K562 (cell line): Measurements from ENCODE around the gene ATP9A. TPM values are rescaled to one million over a fixed set of nuclear protein-coding genes. Genes with fewer than 3 reads are reported as not detected.
A peak's percentile ranks its signal among the peaks of the same experiment; 100 is the strongest.
"Not testable (repeated sequence)": the region's sequence is repeated elsewhere in the genome, so short reads cannot be mapped to it uniquely, and the experiment has no call there.

Experiments
- ATAC-seq: fragments of 200-7000 bp; cut with Tn5 transposase; 3 replicates; pipeline ENCODE4 v1.9.1; 2020; ENCODE audit warnings: moderate library complexity
- Bru-seq: library from RNA; stranded (reverse); fragments of 400-500 nt; gene quantifications from one replicate; lab custom pipeline; 2021; lab: Mats Ljungman, UMichigan
- BruChase-seq, 2 experiments: library from RNA; stranded (reverse); fragments of 400-500 nt; gene quantifications; one replicate each; lab custom pipeline; 2021; lab: Mats Ljungman, UMichigan
- BruUV-seq: library from RNA; stranded (reverse); fragments of 400-500 nt; replicated peaks from 2 replicates; lab custom pipeline; 2021; lab: Mats Ljungman, UMichigan
- CTCF ChIA-PET: fragments of 300-600 bp; formaldehyde crosslinking; extraction: SDS; loops from one replicate; lab custom pipeline; 2021; ENCODE audit warnings: low intra/inter-chr PET ratio; lab: Yijun Ruan, JAX
- POLR2A ChIA-PET: fragments of 300-600, 350-650 bp; sonication (Branson Sonifier 250); formaldehyde crosslinking; extraction: SDS; loops from one replicate; lab custom pipeline; 2021; ENCODE audit warnings: antibody characterized with exemption, inconsistent platforms; lab: Yijun Ruan, JAX
- DNase-seq, 4 experiments: peaks; one replicate each; pipeline versions ENCODE4 v3.0.0 to v3.0.0-alpha.2; 2011 to 2018; ENCODE audit warnings: low spot score in 3 of 4, mixed read lengths in 3 of 4; ENCODE audit errors: extremely low read depth in 1 of 4
- FAIRE-seq: peaks from 2 replicates; lab custom pipeline; 2011; peaks lifted over from hg19 to GRCh38; lab: Jason Lieb, UNC
- H2AFZ ChIP-seq: 2 replicates; pipeline ENCODE4 v1.6.0; 2011; ENCODE audit warnings: low read depth, low read length, control low read depth, inconsistent platforms
- H3K27ac ChIP-seq: fragments of 200-600 bp; 3 replicates; pipeline ENCODE4 v1.8.0; 2011; ENCODE audit warnings: low read depth, mild to moderate bottlenecking, control low read depth, inconsistent platforms, low read length, moderate library complexity, mixed read lengths; ENCODE audit errors: extremely low read depth
- H3K27me3 ChIP-seq, 2 experiments: fragments of 300-600 bp in 1 of 2; 2 replicates in 1 of 2; 3 replicates in 1 of 2; pipeline versions ENCODE4 v1.6.0 to v1.8.0; 2011; ENCODE audit warnings: inconsistent platforms in 2 of 2, low read length in 2 of 2, mild to moderate bottlenecking in 1 of 2, mixed read lengths in 1 of 2, moderate library complexity in 1 of 2; ENCODE audit not compliant: control insufficient read depth in 2 of 2, insufficient read depth in 2 of 2
- H3K36me3 ChIP-seq: fragments of 300-600 bp; 3 replicates; pipeline ENCODE4 v1.8.0; 2011; ENCODE audit warnings: mild to moderate bottlenecking, low read length, inconsistent platforms; ENCODE audit not compliant: control insufficient read depth, insufficient read depth
- H3K4me1 ChIP-seq, 2 experiments: fragments of 200-600 bp in 1 of 2; replicated peaks in 1 of 2; 2 replicates in 1 of 2; 3 replicates in 1 of 2; pipeline versions ENCODE4 v1.5.1 to v1.8.0; 2011; ENCODE audit warnings: inconsistent platforms in 2 of 2, low read length in 2 of 2, mild to moderate bottlenecking in 1 of 2, mixed read lengths in 1 of 2, moderate library complexity in 1 of 2; ENCODE audit not compliant: control insufficient read depth in 2 of 2, insufficient read depth in 2 of 2
- H3K4me2 ChIP-seq: 2 replicates; pipeline ENCODE4 v1.6.1; 2011; ENCODE audit warnings: low read length, control low read depth, inconsistent platforms, mixed read lengths; ENCODE audit not compliant: insufficient read depth
- H3K4me3 ChIP-seq: fragments of 200-600 bp; sonication (generic), shearing (Covaris generic); 2 replicates; pipeline ENCODE4 v1.5.1; 2016; ENCODE audit warnings: control low read depth, inconsistent platforms
- H3K79me2 ChIP-seq: fragments of 200-600 bp; 3 replicates; pipeline ENCODE4 v1.8.0; 2011; ENCODE audit warnings: low read length, inconsistent platforms; ENCODE audit not compliant: control insufficient read depth, insufficient read depth
- H3K9ac ChIP-seq, 2 experiments: 2 replicates each; pipeline versions ENCODE4 v1.6.0 to v1.6.1; 2011; ENCODE audit warnings: low read depth in 2 of 2, low read length in 2 of 2, control low read depth in 1 of 2, inconsistent platforms in 1 of 2, mild to moderate bottlenecking in 1 of 2, mixed read lengths in 1 of 2; ENCODE audit not compliant: insufficient read depth in 1 of 2
- H3K9me1 ChIP-seq: one replicate; pipeline ENCODE4 v1.6.0; 2011; ENCODE audit warnings: inconsistent platforms, mild to moderate bottlenecking, low read length, moderate library complexity; ENCODE audit not compliant: control insufficient read depth, insufficient read depth
- H3K9me3 ChIP-seq: replicated peaks from 2 replicates; pipeline ENCODE4 v1.5.1; 2011; ENCODE audit warnings: low read depth, low read length, inconsistent platforms; ENCODE audit not compliant: control insufficient read depth, insufficient read depth
- H4K20me1 ChIP-seq: replicated peaks from 2 replicates; pipeline ENCODE4 v1.6.1; 2011; ENCODE audit warnings: low read length, inconsistent platforms, mixed read lengths; ENCODE audit not compliant: control insufficient read depth, insufficient read depth
- FUS ChIP-seq: fragments of 200-400 bp; formaldehyde crosslinking; optimal IDR thresholded peaks from 2 replicates; pipeline ENCODE3; 2017; ENCODE audit warnings: low read depth, low read length
- PHF8 ChIP-seq: fragments of 200-600 bp; sonication (generic); IDR thresholded peaks from 2 replicates; pipeline ENCODE4 v1.6.1; 2012; ENCODE audit warnings: mixed run types, mild to moderate bottlenecking, inconsistent platforms, low read length, moderate library complexity, borderline replicate concordance
- WGBS: fragments of 100-300 bp; shearing (Covaris generic); methylation state at CpG from one replicate; pipeline ENCODE4 v1.1.6; 2016; ENCODE audit warnings: low coverage, mixed read lengths; ENCODE audit not compliant: insufficient coverage; ENCODE audit errors: missing lambda C conversion rate; 5-methylcytosine and 5-hydroxymethylcytosine counted together
- in situ Hi-C: fragments of 300-500 bp; cut with MboI; formaldehyde crosslinking; loops from 4 replicates; pipeline ENCODE4 v1.15.0; 2018; ENCODE audit warnings: inconsistent platforms, mixed read lengths
- intact Hi-C: fragments of 100-400 bp; cut with micrococcal nuclease; formaldehyde crosslinking; loops from 2 replicates; pipeline ENCODE4 v1.14.2; 2022
- long read RNA-seq, 3 experiments: library from polyadenylated mRNA in 2 of 3; library from RNA in 1 of 3; unstranded in 2 of 3; stranded (forward) in 1 of 3; transcript quantifications; one replicate each; pipeline ENCODE4 v2.0.0, GENCODE V29; 2019 to 2022
- polyA minus RNA-seq, 3 experiments: library from RNA; depleted of rRNA, polyadenylated mRNA; stranded (reverse); fragments of >200 nt; gene quantifications; 2 replicates each; pipeline ENCODE4 v1.2.3, GENCODE V29; 2011
- polyA plus RNA-seq, 8 experiments: library from polyadenylated mRNA; depleted of rRNA in 4 of 8; stranded (reverse) in 5 of 8; unstranded in 3 of 8; fragments of >200 nt; fragmentation: Nextera tagmentation in 2 of 8; fragmentation: Illumina TruSeq in 1 of 8; extraction: Ambion mirVana in 2 of 8; extraction: Trizol in 1 of 8; gene quantifications; 2 replicates each; pipeline versions ENCODE4 v1.2.1 to v1.2.3, GENCODE V29; 2011 to 2014; ENCODE audit warnings: inconsistent platforms in 1 of 8, missing spikeins in 1 of 8
- total RNA-seq, 7 experiments: library from RNA; depleted of rRNA in 6 of 7; stranded (reverse); fragments of >200 nt in 6 of 7; fragmentation: Illumina TruSeq in 2 of 7; extraction: Trizol in 2 of 7; gene quantifications; 2 replicates each; pipeline versions ENCODE4 v1.2.1 to v1.2.3, GENCODE V29; 2011 to 2021; ENCODE audit warnings: low replicate concordance in 1 of 7

Gene ATP9A, protein sequence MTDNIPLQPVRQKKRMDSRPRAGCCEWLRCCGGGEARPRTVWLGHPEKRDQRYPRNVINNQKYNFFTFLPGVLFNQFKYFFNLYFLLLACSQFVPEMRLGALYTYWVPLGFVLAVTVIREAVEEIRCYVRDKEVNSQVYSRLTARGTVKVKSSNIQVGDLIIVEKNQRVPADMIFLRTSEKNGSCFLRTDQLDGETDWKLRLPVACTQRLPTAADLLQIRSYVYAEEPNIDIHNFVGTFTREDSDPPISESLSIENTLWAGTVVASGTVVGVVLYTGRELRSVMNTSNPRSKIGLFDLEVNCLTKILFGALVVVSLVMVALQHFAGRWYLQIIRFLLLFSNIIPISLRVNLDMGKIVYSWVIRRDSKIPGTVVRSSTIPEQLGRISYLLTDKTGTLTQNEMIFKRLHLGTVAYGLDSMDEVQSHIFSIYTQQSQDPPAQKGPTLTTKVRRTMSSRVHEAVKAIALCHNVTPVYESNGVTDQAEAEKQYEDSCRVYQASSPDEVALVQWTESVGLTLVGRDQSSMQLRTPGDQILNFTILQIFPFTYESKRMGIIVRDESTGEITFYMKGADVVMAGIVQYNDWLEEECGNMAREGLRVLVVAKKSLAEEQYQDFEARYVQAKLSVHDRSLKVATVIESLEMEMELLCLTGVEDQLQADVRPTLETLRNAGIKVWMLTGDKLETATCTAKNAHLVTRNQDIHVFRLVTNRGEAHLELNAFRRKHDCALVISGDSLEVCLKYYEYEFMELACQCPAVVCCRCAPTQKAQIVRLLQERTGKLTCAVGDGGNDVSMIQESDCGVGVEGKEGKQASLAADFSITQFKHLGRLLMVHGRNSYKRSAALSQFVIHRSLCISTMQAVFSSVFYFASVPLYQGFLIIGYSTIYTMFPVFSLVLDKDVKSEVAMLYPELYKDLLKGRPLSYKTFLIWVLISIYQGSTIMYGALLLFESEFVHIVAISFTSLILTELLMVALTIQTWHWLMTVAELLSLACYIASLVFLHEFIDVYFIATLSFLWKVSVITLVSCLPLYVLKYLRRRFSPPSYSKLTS
- total RNA-seq (2011; cell fraction: chromatin; rRNA removed; ENCODE audit: low replicate concordance), result 0.12 and 0.28 TPM in 2 replicates
- total RNA-seq (2011; cell fraction: nucleolus; rRNA removed), result 0.13 and 0.17 TPM in 2 replicates
- total RNA-seq (2011; cell fraction: nucleoplasm; rRNA removed), result 0.07 and 0.31 TPM in 2 replicates
- total RNA-seq (2014; rRNA removed) (0.18 and 0.24 TPM in 2 replicates), total RNA-seq (2014; rRNA removed; fragmentation: Illumina TruSeq; extraction: Trizol) (0.36 and 0.48 TPM in 2 replicates), total RNA-seq (2015; rRNA removed; fragmentation: Illumina TruSeq; extraction: Trizol) (0.15 and 0.22 TPM in 2 replicates), total RNA-seq (2021) (0.42 and 0.62 TPM in 2 replicates), polyA plus RNA-seq (2011; rRNA removed) (0.05 and 0.29 TPM in 2 replicates), polyA plus RNA-seq (2014; fragmentation: Illumina TruSeq; extraction: Trizol) (0.39 and 0.40 TPM in 2 replicates), polyA plus RNA-seq (2014; fragmentation: Nextera tagmentation; extraction: Ambion mirVana) (under 1 TPM; 0.21 to 0.23 TPM), polyA plus RNA-seq (2014; rRNA removed) (0.32 and 0.46 TPM in 2 replicates), polyA minus RNA-seq (2011; rRNA and poly(A)+ RNA removed) (0.03 and 0.32 TPM in 2 replicates), Bru-seq, nascent RNA (percentile 17 among the genes with signal in this experiment), BruChase-seq, experiment 1, labeled RNA remaining after a 2-hour chase (percentile 13 among the genes with signal in this experiment), BruChase-seq, experiment 2, labeled RNA remaining after a 6-hour chase (percentile 15 among the genes with signal in this experiment)
- 0.09 and 0.19 TPM in 2 replicates for polyA plus RNA-seq (2011; cell fraction: cytosol; rRNA removed)
- polyA plus RNA-seq (2011; cell fraction: nucleus; rRNA removed), result 0.07 and 0.24 TPM in 2 replicates
- 0.06 and 0.25 TPM in 2 replicates for polyA plus RNA-seq (2012)
- 0.27 and 0.29 TPM in 2 replicates for polyA minus RNA-seq (2011; cell fraction: cytosol; rRNA and poly(A)+ RNA removed)
- polyA minus RNA-seq (2011; cell fraction: nucleus; rRNA and poly(A)+ RNA removed), result 0.11 and 0.13 TPM in 2 replicates
- long read RNA-seq, experiment 1, result 0 reads
- long read RNA-seq, experiment 2, result 0 reads
- long read RNA-seq, experiment 3, result 0 reads

DNA sequence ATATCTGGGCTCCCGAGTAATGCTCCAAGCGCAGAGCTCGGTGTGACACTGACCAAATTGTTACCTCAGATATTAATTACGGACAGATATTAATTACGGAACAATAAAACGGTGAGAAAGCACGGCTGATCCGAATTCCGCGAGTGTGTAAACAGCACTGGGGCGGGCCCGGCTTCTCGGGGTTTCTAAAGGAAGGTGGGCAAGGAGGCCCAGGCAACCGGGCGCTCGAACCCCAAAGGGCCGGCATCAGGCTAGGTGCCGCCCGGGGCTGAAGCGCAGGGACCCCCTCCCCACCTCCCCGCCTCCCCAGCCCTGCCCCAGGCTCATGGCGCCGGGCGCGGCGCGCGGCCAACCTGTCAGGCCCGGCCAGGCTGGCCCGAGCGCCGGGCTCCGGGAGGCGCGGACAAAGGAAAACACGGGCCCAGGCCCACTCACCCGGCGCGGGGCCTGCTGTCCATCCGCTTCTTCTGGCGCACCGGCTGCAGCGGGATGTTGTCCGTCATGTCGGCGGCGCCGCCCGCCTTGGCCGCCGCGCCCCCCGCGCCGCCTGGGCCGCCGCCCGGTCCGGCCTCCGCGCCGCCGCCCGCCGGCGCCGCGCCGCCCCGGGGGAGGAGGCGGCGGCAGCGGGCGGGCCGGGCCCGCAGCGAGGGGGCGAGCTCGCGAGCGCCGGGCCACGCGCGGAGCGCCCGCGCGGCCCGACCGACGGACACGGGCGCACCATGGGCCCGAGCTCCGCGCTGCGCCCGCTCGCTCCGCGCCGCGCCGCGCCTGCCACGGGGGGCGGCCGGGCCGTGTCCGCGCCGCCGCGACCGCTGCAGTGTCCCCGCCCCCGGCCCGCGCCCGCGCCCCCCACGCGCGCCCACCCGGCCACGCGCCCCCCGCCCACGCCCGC, at the start of gene ATP9A:
ATP9A (minus strand) TSS at position 524 of the 892 bp plus-strand sequence; CDS start at position 503, 21 bp downstream.
- no peaks in the 10 kb centered on the region for H4K20me1 ChIP-seq
- FAIRE-seq (no peak), ATAC-seq (no peak), DNase-seq (no peak)
- ChIA-PET POLR2A (no interaction called here), CTCF (no interaction called here)
- no peaks in the 10 kb centered on the region for H3K9me3 ChIP-seq
- H3K27me3 ChIP-seq, result peaks cover 4 to 14% of the 10 kb centered on the region in 2 experiments; a peak in 3 of 5 replicates
- no peaks in the 10 kb centered on the region for H3K79me2 ChIP-seq
- no peak within 1 kb of the TSS for H3K4me2 ChIP-seq
- H3K27ac ChIP-seq, result no peak within 1 kb of the TSS
- in situ Hi-C loops, result no loop called here
- peaks cover 0 to 10% of the 10 kb centered on the region in 2 experiments; a peak in 2 of 5 replicates for H3K4me1 ChIP-seq
- WGBS, result 60% methylated on average over 21 of the region's 131 CpGs
- no peaks in the 10 kb centered on the region for H3K36me3 ChIP-seq
- no peak within 1 kb of the TSS for H3K4me3 ChIP-seq
- BruUV-seq, result no TSS peak
- no peak within 1 kb of the TSS for H3K9ac ChIP-seq
- no peak within 1 kb of the TSS for H2AFZ ChIP-seq
- intact Hi-C loops, result no loop called here
- H3K9me1 ChIP-seq, result no peaks in the 10 kb centered on the region
- no peak for TF ChIP-seq FUS
- TF ChIP-seq PHF8, result no peak

DNA sequence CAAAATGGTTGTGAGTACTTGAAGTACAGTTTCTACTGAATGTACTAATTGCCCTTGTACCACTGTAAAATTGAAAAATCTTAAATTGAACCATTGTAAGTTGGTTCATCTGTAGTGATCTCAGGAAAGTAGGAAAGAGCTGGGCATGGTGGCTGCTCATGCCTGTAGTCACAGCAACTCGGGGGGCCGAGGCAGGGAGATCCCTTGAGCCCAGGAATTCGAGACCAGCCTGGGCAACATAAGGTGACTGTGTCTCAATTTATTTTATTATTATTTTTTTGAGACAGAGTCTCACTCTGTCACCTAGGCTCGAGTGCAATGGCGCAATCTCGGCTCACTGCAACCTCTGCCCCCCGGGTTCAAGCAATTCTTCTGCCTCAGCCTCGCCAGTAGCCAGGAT, 48.7 kb upstream of the ATP9A start:
- H3K9ac ChIP-seq, H3K27ac ChIP-seq, H2AFZ ChIP-seq, H3K9me1 ChIP-seq, POLR2A ChIA-PET, DNase-seq, H3K27me3 ChIP-seq, ATAC-seq, BruUV-seq, H3K4me1 ChIP-seq, CTCF ChIA-PET, intact Hi-C loops, H3K9me3 ChIP-seq, H3K4me2 ChIP-seq, in situ Hi-C loops, H3K4me3 ChIP-seq, FAIRE-seq, H3K36me3 ChIP-seq, H3K79me2 ChIP-seq, H4K20me1 ChIP-seq: not testable (repeated sequence)
- WGBS, result 0% methylated on average over 8 of the region's 8 CpGs
